Neural crest cell (in vitro differentiated cells): Measurements from ENCODE around the gene LRP8. TPM values are rescaled to one million over a fixed set of nuclear protein-coding genes. Genes with fewer than 3 reads are reported as not detected.

Experiments used
- DNase-seq: peaks from one replicate; pipeline ENCODE4 v3.0.0; 2021; ENCODE audit warnings: low read depth, mixed read lengths, low spot score
- H3K27ac Mint-ChIP-seq: one replicate; pipeline ENCODE4 v1.8.0; 2021; ENCODE audit warnings: mild to moderate bottlenecking, mixed read lengths; ENCODE audit not compliant: unreplicated experiment
- H3K27me3 Mint-ChIP-seq: 2 replicates; pipeline ENCODE4 v1.8.0; 2021; ENCODE audit warnings: low read depth, mild to moderate bottlenecking, mixed read lengths
- H3K36me3 Mint-ChIP-seq: 2 replicates; pipeline ENCODE4 v1.8.0; 2021; ENCODE audit warnings: low read depth, mild to moderate bottlenecking, mixed read lengths
- H3K4me1 Mint-ChIP-seq: 2 replicates; pipeline ENCODE4 v1.8.0; 2021; ENCODE audit warnings: mixed read lengths
- H3K4me3 Mint-ChIP-seq: one replicate; pipeline ENCODE4 v1.8.0; 2021; ENCODE audit warnings: mild to moderate bottlenecking, mixed read lengths
- H3K9me3 Mint-ChIP-seq: 2 replicates; pipeline ENCODE4 v1.8.0; 2021; ENCODE audit warnings: mixed read lengths
- CTCF ChIP-seq: fragments of 200-600 bp; sonication (generic); conservative IDR thresholded peaks from 2 replicates; pipeline ENCODE4 v1.5.0; 2021; ENCODE audit warnings: antibody characterized with exemption, mild to moderate bottlenecking
- long read RNA-seq: library from polyadenylated mRNA; unstranded; transcript quantifications from one replicate; pipeline ENCODE4 v2.0.0, GENCODE V29; 2020
- total RNA-seq: library from RNA; stranded (reverse); gene quantifications from 2 replicates; pipeline ENCODE4 v1.2.1, GENCODE V29; 2021

The LRP8 gene
- 49.7 and 59.5 TPM in 2 replicates for total RNA-seq
- long read RNA-seq, partial matches to known transcripts = 7 of 23 reads
- long read RNA-seq, other reads (novel, unspliced or antisense) = 15 of 23 reads

DNA sequence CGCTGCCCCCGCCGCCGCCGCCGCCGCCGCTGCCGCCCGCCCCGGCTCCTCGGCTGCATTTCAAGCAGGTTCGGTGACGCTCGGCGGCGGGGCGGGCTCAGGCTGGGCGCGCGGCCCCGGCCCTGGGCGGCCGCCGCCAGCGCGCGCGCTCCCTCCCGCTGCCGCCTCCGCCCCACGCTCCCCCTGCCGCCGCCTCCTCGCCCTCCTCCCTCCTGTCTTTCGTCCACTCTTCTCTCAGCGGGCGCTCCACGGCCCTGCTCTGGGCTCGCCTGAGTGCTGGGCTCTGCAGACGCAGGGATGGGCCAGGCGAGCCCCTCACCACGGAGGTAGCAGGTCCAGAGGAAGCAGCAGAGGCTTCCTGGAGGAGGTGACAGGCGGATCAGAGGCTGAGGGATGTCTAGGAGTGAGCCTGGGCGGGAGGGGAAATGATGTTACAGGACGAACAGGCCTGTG lies at the start of gene LRP8:
Gene LRP8, minus strand, starts transcription at position 62 of the 453 bp plus-strand sequence. CDS start 158 bp downstream, outside the sequence.
- peak within 1 kb of the TSS; percentile 96 for H3K27ac Mint-ChIP-seq
- H3K36me3 Mint-ChIP-seq = peaks cover 4% of the 10 kb centered on the region
- H3K27me3 Mint-ChIP-seq = no peaks in the 10 kb centered on the region
- no peak for TF ChIP-seq CTCF
- peak; percentile 72 for DNase-seq
- H3K4me3 Mint-ChIP-seq = peak within 1 kb of the TSS; percentile 99
- no peaks in the 10 kb centered on the region for H3K9me3 Mint-ChIP-seq
- peaks cover 34% of the 10 kb centered on the region for H3K4me1 Mint-ChIP-seq

GRCh38 chr1:53377438-53377841 lies 49.6 kb upstream of the LRP8 start:
- no peaks in the 10 kb centered on the region for H3K36me3 Mint-ChIP-seq
- H3K27me3 Mint-ChIP-seq = peaks cover 3% of the 10 kb centered on the region
- H3K4me1 Mint-ChIP-seq = peaks cover 5% of the 10 kb centered on the region
- TF ChIP-seq CTCF = no peak
- DNase-seq = no peak
- H3K4me3 Mint-ChIP-seq = no peak overlapping the region
- H3K9me3 Mint-ChIP-seq = no peaks in the 10 kb centered on the region
- H3K27ac Mint-ChIP-seq = no peak overlapping the region

- no peaks in the 10 kb centered on the region for H3K36me3 Mint-ChIP-seq
- H3K4me1 Mint-ChIP-seq = peaks cover 5% of the 10 kb centered on the region
- H3K27ac Mint-ChIP-seq = peak overlapping the region; percentile 62
- no peak for TF ChIP-seq CTCF
- no peak overlapping the region for H3K4me3 Mint-ChIP-seq
- no peak for DNase-seq
- no peaks in the 10 kb centered on the region for H3K9me3 Mint-ChIP-seq
- H3K27me3 Mint-ChIP-seq = peaks cover 3% of the 10 kb centered on the region
Measured at GRCh38 chr1:53376742-53377437, 49.0 kb upstream of the LRP8 start.

- H3K9me3 Mint-ChIP-seq = no peaks in the 10 kb centered on the region
- H3K4me3 Mint-ChIP-seq = no peak overlapping the region
- DNase-seq = no peak
- H3K27ac Mint-ChIP-seq = no peak overlapping the region
- no peak for TF ChIP-seq CTCF
- peaks cover 5% of the 10 kb centered on the region for H3K4me1 Mint-ChIP-seq
- no peaks in the 10 kb centered on the region for H3K27me3 Mint-ChIP-seq
- H3K36me3 Mint-ChIP-seq = no peaks in the 10 kb centered on the region
Measured at GRCh38 chr1:53376041-53376461, 48.2 kb upstream of the LRP8 start.

- H3K27ac Mint-ChIP-seq = no peak overlapping the region
- no peak for TF ChIP-seq CTCF
- peaks cover 5% of the 10 kb centered on the region for H3K4me1 Mint-ChIP-seq
- no peak overlapping the region for H3K4me3 Mint-ChIP-seq
- no peak for DNase-seq
- no peaks in the 10 kb centered on the region for H3K36me3 Mint-ChIP-seq
- no peaks in the 10 kb centered on the region for H3K9me3 Mint-ChIP-seq
- H3K27me3 Mint-ChIP-seq = no peaks in the 10 kb centered on the region
Measured at GRCh38 chr1:53375440-53375839, 47.6 kb upstream of the LRP8 start.
